Liver (tissue), 9 donors: ENCODE results near the gene TANC1. TPM values are rescaled to one million over a fixed set of nuclear protein-coding genes. Genes with fewer than 3 reads are reported as not detected.

Experiments
- DNase-seq: peaks from one replicate; pipeline ENCODE4 v3.0.0-alpha.2; 2017; ENCODE audit warnings: low spot score
- H3K27ac ChIP-seq, 2 donors: one replicate each; pipeline ENCODE4 v1.7.0; 2013; ENCODE audit warnings: inconsistent platforms in 2 of 2, low read length in 2 of 2, control low read depth in 1 of 2, low read depth in 1 of 2, mild to moderate bottlenecking in 1 of 2
- H3K27me3 ChIP-seq, 4 donors: one replicate each; pipeline versions ENCODE4 v1.6.1 to v1.7.0; 2013; ENCODE audit warnings: low read length in 3 of 4, inconsistent platforms in 1 of 4, mild to moderate bottlenecking in 1 of 4, moderate library complexity in 1 of 4; ENCODE audit not compliant: control insufficient read depth in 4 of 4, insufficient read depth in 4 of 4
- H3K36me3 ChIP-seq, 4 donors: one replicate each; pipeline versions ENCODE4 v1.6.1 to v1.7.0; 2013; ENCODE audit warnings: low read length in 3 of 4, mild to moderate bottlenecking in 3 of 4, low read depth in 1 of 4, moderate library complexity in 1 of 4; ENCODE audit not compliant: control insufficient read depth in 4 of 4, insufficient read depth in 3 of 4
- H3K4me1 ChIP-seq, 4 donors: one replicate each; pipeline versions ENCODE4 v1.6.1 to v1.7.0; 2013; ENCODE audit warnings: low read length in 3 of 4, mild to moderate bottlenecking in 3 of 4, moderate library complexity in 1 of 4; ENCODE audit not compliant: control insufficient read depth in 4 of 4, insufficient read depth in 4 of 4
- H3K4me3 ChIP-seq, 3 donors: one replicate each; pipeline versions ENCODE4 v1.6.1 to v1.7.0; 2013; ENCODE audit warnings: low read length in 3 of 3, control low read depth in 1 of 3, low read depth in 1 of 3, mild to moderate bottlenecking in 1 of 3
- H3K9ac ChIP-seq, 2 donors: one replicate each; pipeline ENCODE4 v1.7.0; 2013; ENCODE audit warnings: low read length in 2 of 2, mild to moderate bottlenecking in 2 of 2, moderate library complexity in 2 of 2, control low read depth in 1 of 2, low read depth in 1 of 2
- H3K9me3 ChIP-seq, 4 donors: one replicate each; pipeline versions ENCODE4 v1.6.1 to v1.7.0; 2013; ENCODE audit warnings: low read length in 3 of 4; ENCODE audit not compliant: control insufficient read depth in 4 of 4
- EGR1 ChIP-seq, 2 donors: IDR thresholded peaks; 2 replicates each; pipeline ENCODE4 v1.6.1; 2016 to 2018; ENCODE audit warnings: antibody characterized with exemption in 2 of 2, low read depth in 2 of 2
- FOXA1 ChIP-seq: IDR thresholded peaks from 2 replicates; pipeline ENCODE4 v1.6.1; 2016; ENCODE audit warnings: antibody characterized with exemption
- FOXA2 ChIP-seq: IDR thresholded peaks from 2 replicates; pipeline ENCODE4 v1.6.1; 2016; ENCODE audit warnings: antibody characterized with exemption
- GABPA ChIP-seq, 2 donors: IDR thresholded peaks in 1 of 2; conservative IDR thresholded peaks in 1 of 2; 2 replicates each; pipeline ENCODE4 v1.6.1; 2016; ENCODE audit warnings: antibody characterized with exemption in 2 of 2, mild to moderate bottlenecking in 1 of 2, moderate library complexity in 1 of 2
- HNF4A ChIP-seq, 2 donors: conservative IDR thresholded peaks; 2 replicates each; pipeline ENCODE4 v1.6.1; 2016; ENCODE audit warnings: antibody characterized with exemption in 2 of 2, mild to moderate bottlenecking in 2 of 2
- HNF4G ChIP-seq: IDR thresholded peaks from 2 replicates; pipeline ENCODE4 v1.6.1; 2016; ENCODE audit warnings: antibody characterized with exemption
- JUND ChIP-seq, 2 donors: IDR thresholded peaks; 2 replicates each; pipeline ENCODE4 v1.6.1; 2016; ENCODE audit warnings: antibody characterized with exemption in 2 of 2
- NR2F2 ChIP-seq: IDR thresholded peaks from 2 replicates; pipeline ENCODE4 v1.6.1; 2016; ENCODE audit warnings: antibody characterized with exemption
- RAD21 ChIP-seq, 2 donors: IDR thresholded peaks; 2 replicates each; pipeline ENCODE4 v1.6.1; 2016; ENCODE audit warnings: antibody characterized with exemption in 2 of 2, mild to moderate bottlenecking in 2 of 2
- SP1 ChIP-seq: IDR thresholded peaks from 2 replicates; pipeline ENCODE4 v1.6.1; 2018; ENCODE audit warnings: antibody characterized with exemption, mild to moderate bottlenecking
- YY1 ChIP-seq: IDR thresholded peaks from 2 replicates; pipeline ENCODE4 v1.6.1; 2016; ENCODE audit warnings: antibody characterized with exemption, mild to moderate bottlenecking
- WGBS: extraction: QIAGEN DNeasy Blood & Tissue Kit; methylation state at CpG from one replicate; pipeline ENCODE4 v1.1.7; 2013; 5-methylcytosine and 5-hydroxymethylcytosine counted together
- polyA plus RNA-seq, 2 donors: library from polyadenylated mRNA; stranded (reverse) in 1 of 2; unstranded in 1 of 2; fragments of 200-250 nt in 1 of 2; fragments of >200 nt in 1 of 2; fragmentation: Nextera tagmentation in 1 of 2; extraction: Ambion mirVana in 1 of 2; gene quantifications; one replicate each; pipeline versions ENCODE4 v1.2.1 to v1.2.3, GENCODE V29; 2013 to 2015
- total RNA-seq, 2 donors: library from RNA; depleted of rRNA; stranded (reverse); fragments of >200 nt; gene quantifications; one replicate each; pipeline ENCODE4 v1.2.3, GENCODE V29; 2014
- TF ChIP-seq, protein P1 (sequence below): IDR thresholded peaks from 2 replicates; pipeline ENCODE4 v1.6.1; 2016; ENCODE audit warnings: antibody characterized with exemption
- TF ChIP-seq, protein P2 (sequence below): fragments of 150-350 bp; IDR thresholded peaks from 2 replicates; pipeline ENCODE4 v1.5.1; 2017; ENCODE audit warnings: improper control_type of control experiment, low read depth, low read length; ENCODE audit not compliant: missing input control
- TF ChIP-seq, protein P3 (sequence below): IDR thresholded peaks from 2 replicates; pipeline ENCODE4 v1.6.1; 2016; ENCODE audit warnings: antibody characterized with exemption
- TF ChIP-seq, protein P4 (sequence below): IDR thresholded peaks from 2 replicates; pipeline ENCODE4 v1.6.1; 2016; ENCODE audit warnings: antibody characterized with exemption
- donor health status: healthy.
- donor health status: healthy.
- donor health status: healthy.
- donor health status: healthy.
- donor health status: healthy.

TANC1 gene
- total and polyA plus RNA-seq, 4 donors = 3.7 to 17.7 (median 5.2) TPM

DNA sequence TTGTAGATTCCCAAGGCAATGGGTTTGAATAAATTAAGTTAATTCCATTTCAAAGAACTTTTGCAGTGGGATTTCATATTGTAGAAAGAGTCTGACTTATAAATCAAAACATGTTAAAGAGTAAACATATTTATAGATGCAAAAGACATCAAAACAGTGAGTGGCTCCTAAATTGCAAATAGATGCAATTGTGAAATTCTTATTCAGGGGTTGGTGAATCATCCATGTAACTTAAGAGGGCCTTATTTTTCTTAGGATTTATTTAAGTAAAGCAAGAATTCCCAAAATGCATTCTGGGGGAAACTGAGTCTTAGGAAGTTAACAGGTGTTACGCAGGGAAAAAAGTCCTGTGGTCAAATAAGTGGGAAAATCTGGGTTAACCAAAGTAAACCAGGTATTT, 11.3 kb downstream of the TANC1 start:
- Histone ChIP-seq H3K9ac (no peak overlapping the region), H3K27ac (no peak overlapping the region), H3K4me3 (no peak overlapping the region), H3K27me3 (no peaks in the 10 kb centered on the region), H3K9me3 (no peaks in the 10 kb centered on the region), H3K4me1 (peaks cover 0 to 4% (median under 1%) of the 10 kb centered on the region in 4 donors), H3K36me3 (no peaks in the 10 kb centered on the region)
- 95% methylated on average over 1 of the region's 1 CpG for WGBS
- DNase-seq = no peak
- TF ChIP-seq GABPA (IDR thresholded peaks at IDR 0.05 in 1 of 2, conservative IDR thresholded peaks at IDR 0.05 in 1 of 2) = no peak

DNA sequence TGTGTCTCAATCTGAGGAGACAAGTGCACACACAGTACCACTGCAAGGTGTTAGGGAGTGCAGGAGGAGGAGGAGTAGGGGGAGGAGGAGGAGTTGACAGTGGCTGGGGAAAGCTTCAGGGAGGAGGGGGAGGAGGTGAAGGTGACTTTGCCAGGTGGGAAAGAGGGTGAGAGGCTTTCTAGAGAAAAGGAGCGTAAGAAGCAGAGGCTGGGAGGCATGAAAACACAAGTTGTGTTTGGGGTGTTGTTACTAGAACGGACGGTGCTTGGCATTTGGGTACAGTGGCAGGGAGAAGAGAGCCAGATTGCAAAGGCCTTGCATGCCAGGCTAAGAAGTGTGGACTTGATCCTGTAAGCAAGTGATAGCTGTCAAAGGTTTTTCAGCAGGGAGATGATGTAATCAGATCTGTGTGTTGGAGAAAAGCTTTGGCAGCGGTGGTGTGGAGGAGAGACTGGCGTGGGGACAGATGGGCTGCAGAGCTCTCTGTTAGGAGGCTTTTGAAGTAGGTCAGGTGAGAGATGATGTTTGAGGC, 16.2 kb downstream of the TANC1 start:
- Histone ChIP-seq H3K9ac (no peak overlapping the region), H3K9me3 (no peaks in the 10 kb centered on the region), H3K4me1 (peaks cover 0 to 4% (median 0%) of the 10 kb centered on the region in 4 donors), H3K4me3 (no peak overlapping the region), H3K36me3 (no peaks in the 10 kb centered on the region), H3K27ac (no peak overlapping the region), H3K27me3 (no peaks in the 10 kb centered on the region)
- no peak for DNase-seq
- no peak for TF ChIP-seq NR2F2
- peak in 1 of 2 donors; percentile 7 for TF ChIP-seq HNF4A (conservative IDR thresholded peaks at IDR 0.05)
- WGBS = 50% methylated on average over 5 of the region's 5 CpGs

DNA sequence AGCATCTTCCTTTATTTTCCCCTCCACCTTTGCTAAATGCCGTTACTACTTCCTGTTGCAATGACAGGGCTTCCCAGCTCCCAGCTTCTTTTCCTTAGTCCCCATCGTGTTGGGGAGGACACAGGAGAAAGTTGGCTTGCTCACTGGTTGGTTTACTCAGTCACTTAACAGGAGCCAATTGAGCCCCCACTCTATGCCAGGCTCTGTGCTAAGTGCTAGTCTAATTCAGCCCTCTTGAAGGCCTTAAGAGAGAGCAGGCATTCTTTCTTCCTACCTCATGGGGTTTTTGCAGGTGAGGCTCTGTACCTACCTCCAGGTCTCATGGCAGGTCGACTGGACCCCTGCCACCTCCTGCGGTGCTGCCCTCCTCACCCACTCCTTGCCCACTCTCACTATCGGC, 20.1 kb downstream of the TANC1 start:
- Histone ChIP-seq H3K4me1 (peaks cover 0 to 4% (median 0%) of the 10 kb centered on the region in 4 donors), H3K9ac (no peak overlapping the region), H3K36me3 (no peaks in the 10 kb centered on the region), H3K27ac (no peak overlapping the region), H3K9me3 (no peaks in the 10 kb centered on the region), H3K27me3 (no peaks in the 10 kb centered on the region), H3K4me3 (no peak overlapping the region)
- WGBS = 77% methylated on average over 5 of the region's 5 CpGs
- no peak for DNase-seq
- TF ChIP-seq RAD21 (IDR thresholded peaks at IDR 0.05) (no peak), NR2F2 (no peak), FOXA2 (no peak), SP1 (no peak), HNF4A (conservative IDR thresholded peaks at IDR 0.05) (no peak), HNF4G (no peak), EGR1 (IDR thresholded peaks at IDR 0.05; ENCODE audit: low read depth in 2 of 2) (no peak), JUND (IDR thresholded peaks at IDR 0.05) (no peak), FOXA1 (no peak), YY1 (no peak), GABPA (IDR thresholded peaks at IDR 0.05 in 1 of 2, conservative IDR thresholded peaks at IDR 0.05 in 1 of 2) (no peak)
- TF ChIP-seq, protein P1, sequence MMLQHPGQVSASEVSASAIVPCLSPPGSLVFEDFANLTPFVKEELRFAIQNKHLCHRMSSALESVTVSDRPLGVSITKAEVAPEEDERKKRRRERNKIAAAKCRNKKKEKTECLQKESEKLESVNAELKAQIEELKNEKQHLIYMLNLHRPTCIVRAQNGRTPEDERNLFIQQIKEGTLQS = no peak
- TF ChIP-seq, protein P2, sequence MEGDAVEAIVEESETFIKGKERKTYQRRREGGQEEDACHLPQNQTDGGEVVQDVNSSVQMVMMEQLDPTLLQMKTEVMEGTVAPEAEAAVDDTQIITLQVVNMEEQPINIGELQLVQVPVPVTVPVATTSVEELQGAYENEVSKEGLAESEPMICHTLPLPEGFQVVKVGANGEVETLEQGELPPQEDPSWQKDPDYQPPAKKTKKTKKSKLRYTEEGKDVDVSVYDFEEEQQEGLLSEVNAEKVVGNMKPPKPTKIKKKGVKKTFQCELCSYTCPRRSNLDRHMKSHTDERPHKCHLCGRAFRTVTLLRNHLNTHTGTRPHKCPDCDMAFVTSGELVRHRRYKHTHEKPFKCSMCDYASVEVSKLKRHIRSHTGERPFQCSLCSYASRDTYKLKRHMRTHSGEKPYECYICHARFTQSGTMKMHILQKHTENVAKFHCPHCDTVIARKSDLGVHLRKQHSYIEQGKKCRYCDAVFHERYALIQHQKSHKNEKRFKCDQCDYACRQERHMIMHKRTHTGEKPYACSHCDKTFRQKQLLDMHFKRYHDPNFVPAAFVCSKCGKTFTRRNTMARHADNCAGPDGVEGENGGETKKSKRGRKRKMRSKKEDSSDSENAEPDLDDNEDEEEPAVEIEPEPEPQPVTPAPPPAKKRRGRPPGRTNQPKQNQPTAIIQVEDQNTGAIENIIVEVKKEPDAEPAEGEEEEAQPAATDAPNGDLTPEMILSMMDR = no peak
- TF ChIP-seq, protein P3, sequence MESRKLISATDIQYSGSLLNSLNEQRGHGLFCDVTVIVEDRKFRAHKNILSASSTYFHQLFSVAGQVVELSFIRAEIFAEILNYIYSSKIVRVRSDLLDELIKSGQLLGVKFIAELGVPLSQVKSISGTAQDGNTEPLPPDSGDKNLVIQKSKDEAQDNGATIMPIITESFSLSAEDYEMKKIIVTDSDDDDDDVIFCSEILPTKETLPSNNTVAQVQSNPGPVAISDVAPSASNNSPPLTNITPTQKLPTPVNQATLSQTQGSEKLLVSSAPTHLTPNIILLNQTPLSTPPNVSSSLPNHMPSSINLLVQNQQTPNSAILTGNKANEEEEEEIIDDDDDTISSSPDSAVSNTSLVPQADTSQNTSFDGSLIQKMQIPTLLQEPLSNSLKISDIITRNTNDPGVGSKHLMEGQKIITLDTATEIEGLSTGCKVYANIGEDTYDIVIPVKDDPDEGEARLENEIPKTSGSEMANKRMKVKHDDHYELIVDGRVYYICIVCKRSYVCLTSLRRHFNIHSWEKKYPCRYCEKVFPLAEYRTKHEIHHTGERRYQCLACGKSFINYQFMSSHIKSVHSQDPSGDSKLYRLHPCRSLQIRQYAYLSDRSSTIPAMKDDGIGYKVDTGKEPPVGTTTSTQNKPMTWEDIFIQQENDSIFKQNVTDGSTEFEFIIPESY = no peak
- TF ChIP-seq, protein P4, sequence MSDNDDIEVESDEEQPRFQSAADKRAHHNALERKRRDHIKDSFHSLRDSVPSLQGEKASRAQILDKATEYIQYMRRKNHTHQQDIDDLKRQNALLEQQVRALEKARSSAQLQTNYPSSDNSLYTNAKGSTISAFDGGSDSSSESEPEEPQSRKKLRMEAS = no peak
